ENCODE data around the gene SHMT1. TPM values are rescaled to one million over a fixed set of nuclear protein-coding genes. Genes with fewer than 3 reads are reported as not detected.
"Not testable (repeated sequence)": the region's sequence is repeated elsewhere in the genome, so short reads cannot be mapped to it uniquely, and the experiment has no call there.

Gene SHMT1
- 17.9 and 18.4 TPM in 2 replicates for total RNA-seq

DNA sequence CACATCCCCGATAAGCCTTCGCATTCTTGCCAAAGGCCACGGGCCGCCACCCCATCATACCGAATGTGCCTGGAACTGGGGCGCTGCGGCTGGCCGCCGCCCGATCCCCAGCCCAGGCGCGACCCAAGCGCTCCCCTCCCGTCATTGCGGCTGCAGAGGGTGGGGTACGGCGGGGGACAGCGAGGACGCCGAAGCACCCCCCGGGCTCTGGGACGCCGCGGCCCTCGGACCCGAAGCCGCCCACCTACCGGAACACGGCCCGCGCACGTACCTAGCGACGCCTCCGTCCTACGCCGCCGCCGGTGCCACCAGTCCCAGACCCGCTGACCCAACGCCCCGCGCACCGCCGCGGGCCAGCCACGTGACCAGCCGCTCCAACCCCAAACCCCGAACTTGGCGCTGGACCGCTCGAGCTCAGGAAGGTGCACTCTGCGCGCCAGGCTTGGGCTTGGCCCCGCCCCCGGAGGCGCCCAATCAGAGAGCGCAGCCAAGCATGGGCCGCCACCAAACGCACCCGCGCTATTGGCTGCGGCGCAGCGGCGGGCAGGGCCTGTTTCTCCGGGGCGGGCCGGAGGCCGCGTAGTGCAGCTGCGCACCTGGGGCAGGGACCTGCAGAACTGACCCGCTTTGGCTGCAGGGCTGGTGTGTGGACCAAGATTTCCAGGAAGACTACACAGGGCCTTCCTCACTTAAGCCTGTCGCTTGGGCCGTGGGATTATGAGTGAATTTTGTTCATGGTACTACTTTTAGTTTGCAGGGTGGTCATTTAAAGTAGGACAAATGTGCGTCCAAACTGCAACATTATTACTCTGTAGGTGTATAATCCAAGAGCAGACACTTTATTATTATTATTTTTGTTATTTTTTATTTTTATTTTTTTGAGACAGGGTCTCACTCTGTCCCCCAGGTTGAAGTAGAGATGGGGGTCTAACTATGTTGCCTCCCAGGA is at the start of gene SHMT1:
SHMT1 (minus strand) TSS at position 450 of the 949 bp plus-strand sequence. CDS start 7,569 bp downstream, outside the sequence.
- intact Hi-C loops (cut with micrococcal nuclease) = loop anchor here (1.0 to 5.0 kb wide), 3 partner anchors 49 to 116 kb away; partner anchors contain the start of genes MIEF2, SMCR8 and TOP3A
- ChIA-PET POLR2A (interaction anchor here (0.5 to 1.3 kb wide), 6 partner anchors 15 to 1144 kb away, joined by 3 to 9 read pairs (median 4); partner anchors contain the start of genes ALKBH5, SMCR8 and TOP3A), CTCF (no interaction called here)
- Mint-ChIP-seq H3K4me1 (peaks cover 17% of the 10 kb centered on the region), H3K27ac (peak within 1 kb of the TSS; percentile 71), H3K4me3 (peak within 1 kb of the TSS; percentile 92), H3K36me3 (ENCODE audit: low read depth) (no peaks in the 10 kb centered on the region), H3K9me3 (no peaks in the 10 kb centered on the region), H3K27me3 (no peaks in the 10 kb centered on the region)
- peak; percentile 100 for ATAC-seq (ENCODE audit: low read depth)
- TF ChIP-seq, protein P1, sequence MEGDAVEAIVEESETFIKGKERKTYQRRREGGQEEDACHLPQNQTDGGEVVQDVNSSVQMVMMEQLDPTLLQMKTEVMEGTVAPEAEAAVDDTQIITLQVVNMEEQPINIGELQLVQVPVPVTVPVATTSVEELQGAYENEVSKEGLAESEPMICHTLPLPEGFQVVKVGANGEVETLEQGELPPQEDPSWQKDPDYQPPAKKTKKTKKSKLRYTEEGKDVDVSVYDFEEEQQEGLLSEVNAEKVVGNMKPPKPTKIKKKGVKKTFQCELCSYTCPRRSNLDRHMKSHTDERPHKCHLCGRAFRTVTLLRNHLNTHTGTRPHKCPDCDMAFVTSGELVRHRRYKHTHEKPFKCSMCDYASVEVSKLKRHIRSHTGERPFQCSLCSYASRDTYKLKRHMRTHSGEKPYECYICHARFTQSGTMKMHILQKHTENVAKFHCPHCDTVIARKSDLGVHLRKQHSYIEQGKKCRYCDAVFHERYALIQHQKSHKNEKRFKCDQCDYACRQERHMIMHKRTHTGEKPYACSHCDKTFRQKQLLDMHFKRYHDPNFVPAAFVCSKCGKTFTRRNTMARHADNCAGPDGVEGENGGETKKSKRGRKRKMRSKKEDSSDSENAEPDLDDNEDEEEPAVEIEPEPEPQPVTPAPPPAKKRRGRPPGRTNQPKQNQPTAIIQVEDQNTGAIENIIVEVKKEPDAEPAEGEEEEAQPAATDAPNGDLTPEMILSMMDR (IDR thresholded peaks at IDR 0.05) = no peak
- peak; percentile 86 for DNase-seq

DNA sequence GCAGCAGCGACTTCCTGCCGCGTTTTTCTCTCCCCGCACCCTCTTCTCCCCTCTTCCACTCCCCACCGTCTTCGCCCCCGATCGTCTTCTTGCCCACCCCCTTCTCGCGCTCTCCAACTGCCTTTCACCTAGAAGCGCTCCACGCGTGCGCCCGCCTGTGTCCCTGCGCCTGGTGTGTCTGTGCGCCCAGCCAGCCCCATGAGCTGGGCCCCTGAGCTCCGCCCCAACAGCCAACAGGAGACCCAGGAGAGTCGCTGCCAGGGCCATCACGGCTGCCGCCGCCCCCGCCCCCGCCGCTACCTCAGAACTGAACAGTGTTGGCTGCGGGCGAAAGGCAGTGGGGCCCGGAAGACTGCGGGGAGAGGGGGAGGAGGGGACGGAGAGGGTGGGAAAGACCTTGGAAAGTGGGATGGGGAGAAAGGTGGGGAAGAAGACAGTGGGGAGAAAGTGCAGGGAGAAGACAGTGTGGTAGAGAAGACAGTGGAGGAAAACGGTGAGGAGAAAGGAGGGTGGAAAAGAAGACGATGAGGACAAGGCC is 48.7 kb upstream of the SHMT1 start:
- intact Hi-C loops (cut with micrococcal nuclease); POLR2A ChIA-PET; H3K27ac Mint-ChIP-seq: not testable (repeated sequence)

DNA sequence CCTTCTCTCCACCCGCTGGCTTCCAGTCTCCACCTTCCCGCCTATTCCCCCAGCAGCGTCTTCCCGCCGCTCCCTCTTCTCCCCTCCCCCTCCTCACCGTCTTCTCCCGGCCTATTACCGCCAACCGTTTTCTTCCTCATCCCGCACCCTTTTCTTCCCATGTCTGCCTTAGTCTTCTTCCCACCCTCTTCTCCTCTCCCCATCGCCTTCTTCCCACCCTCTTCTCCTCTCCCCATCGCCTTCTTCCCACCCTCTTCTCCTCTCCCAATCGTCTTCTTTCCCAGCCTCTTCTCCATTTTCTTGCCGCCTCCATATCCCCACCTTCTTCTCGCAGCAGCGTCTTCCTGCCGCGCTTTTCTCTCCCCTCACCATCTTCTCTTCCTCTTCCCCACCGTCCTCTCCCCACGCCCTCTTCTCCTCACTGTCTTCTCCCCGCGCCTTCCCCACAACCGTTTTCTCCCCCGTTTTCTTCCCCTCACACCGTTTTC is 48.1 kb upstream of the SHMT1 start:
- ATAC-seq (ENCODE audit: low read depth) (peak; percentile 55), DNase-seq (peak; percentile 31)
- H3K27me3 Mint-ChIP-seq; H3K9me3 Mint-ChIP-seq; POLR2A ChIA-PET; intact Hi-C loops (cut with micrococcal nuclease); CTCF ChIA-PET; H3K36me3 Mint-ChIP-seq (ENCODE audit: low read depth): not testable (repeated sequence)
- Mint-ChIP-seq H3K4me3 (peak overlapping the region; percentile 93), H3K27ac (peak overlapping the region; percentile 89), H3K4me1 (peaks cover 16% of the 10 kb centered on the region)

More for the DNA sequence above, 48.7 kb upstream of the SHMT1 start:
- H3K36me3 Mint-ChIP-seq (ENCODE audit: low read depth); CTCF ChIA-PET; H3K9me3 Mint-ChIP-seq; H3K4me3 Mint-ChIP-seq; H3K27me3 Mint-ChIP-seq; DNase-seq: not testable (repeated sequence)
- H3K4me1 Mint-ChIP-seq = peaks cover 16% of the 10 kb centered on the region
- ATAC-seq (ENCODE audit: low read depth) = peak; percentile 95

DNA sequence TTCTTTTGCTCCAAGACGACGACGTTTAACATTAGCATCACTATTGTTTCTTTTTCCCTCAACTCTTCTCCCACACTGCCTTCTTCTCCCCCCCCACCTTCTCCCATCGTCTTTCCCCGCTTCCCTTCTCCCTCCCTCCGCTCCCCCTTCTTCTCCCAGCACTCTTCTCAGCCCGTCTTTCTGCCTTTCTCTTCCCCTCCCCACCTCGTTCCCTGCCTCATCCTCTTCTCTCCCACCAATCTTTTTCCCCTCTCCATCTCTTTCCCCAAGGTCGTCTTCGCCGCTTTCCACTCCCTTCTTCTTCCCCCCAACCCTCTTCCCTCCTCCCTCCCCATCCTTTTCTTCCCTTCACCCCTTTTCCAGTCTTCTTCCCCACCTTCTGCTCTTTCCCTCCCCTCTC is 47.4 kb upstream of the SHMT1 start:
- not testable (repeated sequence) for DNase-seq; H3K36me3 Mint-ChIP-seq (ENCODE audit: low read depth)

DNA sequence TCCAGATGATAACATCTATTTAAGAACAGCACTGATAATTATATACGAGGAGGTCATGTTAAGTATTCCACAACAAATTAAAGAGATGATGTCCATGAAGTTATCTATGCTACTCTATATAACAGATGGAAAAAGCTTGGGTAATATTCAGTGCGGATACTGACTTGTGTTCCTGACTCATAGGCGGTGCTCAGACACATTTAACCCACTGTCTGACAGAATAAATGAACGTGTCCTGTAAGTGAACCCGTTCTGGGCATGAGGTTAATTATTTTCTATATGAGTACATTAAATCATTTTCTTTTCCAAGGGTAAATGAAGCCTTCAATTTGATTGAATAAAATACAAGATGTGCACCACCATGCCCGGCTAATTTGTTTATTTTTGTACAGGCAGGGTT is 46.0 kb upstream of the SHMT1 start:
- DNase-seq; CTCF ChIA-PET; intact Hi-C loops (cut with micrococcal nuclease); ATAC-seq (ENCODE audit: low read depth); H3K27me3 Mint-ChIP-seq; H3K36me3 Mint-ChIP-seq (ENCODE audit: low read depth); POLR2A ChIA-PET; H3K9me3 Mint-ChIP-seq: not testable (repeated sequence)
- H3K27ac Mint-ChIP-seq = peak overlapping the region; percentile 36
- peaks cover 17% of the 10 kb centered on the region for H3K4me1 Mint-ChIP-seq
- H3K4me3 Mint-ChIP-seq = peak overlapping the region; percentile 2

More for the DNA sequence above, 47.4 kb upstream of the SHMT1 start:
- POLR2A ChIA-PET; intact Hi-C loops (cut with micrococcal nuclease); H3K27ac Mint-ChIP-seq; ATAC-seq (ENCODE audit: low read depth); H3K9me3 Mint-ChIP-seq; CTCF ChIA-PET; H3K27me3 Mint-ChIP-seq: not testable (repeated sequence)
- H3K4me3 Mint-ChIP-seq = peak overlapping the region; percentile 58
- H3K4me1 Mint-ChIP-seq = peaks cover 16% of the 10 kb centered on the region

DNA sequence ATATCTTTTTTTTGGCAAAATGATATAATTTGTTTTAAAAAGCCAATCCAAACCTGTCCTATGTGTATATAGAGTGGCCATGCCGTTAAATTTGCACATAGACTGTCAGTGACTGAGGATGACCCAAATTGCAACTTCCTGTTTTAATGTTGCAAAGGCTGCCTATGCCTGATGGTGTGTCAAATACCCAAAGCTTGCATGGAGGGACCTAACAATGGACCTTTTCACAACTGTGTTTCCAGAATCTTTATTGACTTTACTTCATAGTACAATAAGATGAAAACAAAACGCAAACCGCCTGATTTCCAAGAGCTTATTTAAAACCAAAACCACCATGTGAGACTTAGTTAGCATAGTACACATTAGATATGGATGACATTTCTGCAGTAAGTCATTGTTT is 45.6 kb upstream of the SHMT1 start:
- Mint-ChIP-seq H3K4me1 (peaks cover 18% of the 10 kb centered on the region), H3K27ac (peak overlapping the region; percentile 36), H3K4me3 (peak overlapping the region; percentile 19)
- H3K9me3 Mint-ChIP-seq; DNase-seq; CTCF ChIA-PET; intact Hi-C loops (cut with micrococcal nuclease); H3K36me3 Mint-ChIP-seq (ENCODE audit: low read depth); POLR2A ChIA-PET; H3K27me3 Mint-ChIP-seq; ATAC-seq (ENCODE audit: low read depth): not testable (repeated sequence)

DNA sequence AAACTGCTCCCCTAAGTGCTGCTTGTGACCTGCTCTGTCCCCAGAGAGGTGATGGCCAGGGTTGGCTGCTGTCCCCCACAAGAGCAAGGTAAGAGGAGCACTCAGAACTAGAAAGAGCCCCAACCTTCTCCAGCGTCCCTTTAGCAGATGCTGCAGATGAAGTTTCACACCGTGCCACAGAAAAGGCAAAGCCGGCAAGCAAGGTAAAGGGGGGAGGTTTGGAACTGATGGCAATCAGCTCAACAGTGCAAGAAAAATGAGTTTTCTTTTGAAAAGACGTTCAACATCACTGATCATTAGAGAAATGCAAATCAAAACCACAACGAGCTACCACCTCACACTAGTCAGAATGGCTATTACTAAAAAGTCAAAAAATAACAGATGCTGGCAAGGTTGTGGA is 40.3 kb upstream of the SHMT1 start:
- H3K9me3 Mint-ChIP-seq; H3K36me3 Mint-ChIP-seq (ENCODE audit: low read depth); H3K4me1 Mint-ChIP-seq; intact Hi-C loops (cut with micrococcal nuclease); H3K27me3 Mint-ChIP-seq; DNase-seq; H3K4me3 Mint-ChIP-seq; CTCF ChIA-PET; POLR2A ChIA-PET; H3K27ac Mint-ChIP-seq: not testable (repeated sequence)
- ATAC-seq (ENCODE audit: low read depth) = peak; percentile 88

DNA sequence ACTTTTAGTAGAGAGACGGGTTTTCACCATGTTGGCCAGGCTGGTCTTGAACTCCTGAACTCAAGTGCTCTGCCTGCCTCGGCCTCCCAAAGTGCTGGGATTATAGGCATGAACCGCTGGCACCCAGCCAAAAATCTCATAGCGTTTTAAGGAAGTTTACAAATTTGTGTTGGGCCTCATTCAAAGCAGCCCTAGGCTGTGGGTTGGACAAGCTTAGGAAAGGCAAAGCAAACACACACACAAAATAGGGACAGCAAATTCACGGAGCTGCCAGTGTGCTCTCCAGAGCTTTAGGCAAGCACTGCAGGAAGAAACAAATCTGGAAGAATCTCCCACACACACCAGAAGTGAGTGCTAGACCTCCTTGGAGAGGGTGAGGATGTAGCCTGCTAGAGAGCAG is 39.8 kb upstream of the SHMT1 start:
- H3K4me3 Mint-ChIP-seq; H3K4me1 Mint-ChIP-seq; H3K27ac Mint-ChIP-seq; CTCF ChIA-PET; H3K9me3 Mint-ChIP-seq; ATAC-seq (ENCODE audit: low read depth); POLR2A ChIA-PET; H3K36me3 Mint-ChIP-seq (ENCODE audit: low read depth); intact Hi-C loops (cut with micrococcal nuclease); H3K27me3 Mint-ChIP-seq; DNase-seq: not testable (repeated sequence)

DNA sequence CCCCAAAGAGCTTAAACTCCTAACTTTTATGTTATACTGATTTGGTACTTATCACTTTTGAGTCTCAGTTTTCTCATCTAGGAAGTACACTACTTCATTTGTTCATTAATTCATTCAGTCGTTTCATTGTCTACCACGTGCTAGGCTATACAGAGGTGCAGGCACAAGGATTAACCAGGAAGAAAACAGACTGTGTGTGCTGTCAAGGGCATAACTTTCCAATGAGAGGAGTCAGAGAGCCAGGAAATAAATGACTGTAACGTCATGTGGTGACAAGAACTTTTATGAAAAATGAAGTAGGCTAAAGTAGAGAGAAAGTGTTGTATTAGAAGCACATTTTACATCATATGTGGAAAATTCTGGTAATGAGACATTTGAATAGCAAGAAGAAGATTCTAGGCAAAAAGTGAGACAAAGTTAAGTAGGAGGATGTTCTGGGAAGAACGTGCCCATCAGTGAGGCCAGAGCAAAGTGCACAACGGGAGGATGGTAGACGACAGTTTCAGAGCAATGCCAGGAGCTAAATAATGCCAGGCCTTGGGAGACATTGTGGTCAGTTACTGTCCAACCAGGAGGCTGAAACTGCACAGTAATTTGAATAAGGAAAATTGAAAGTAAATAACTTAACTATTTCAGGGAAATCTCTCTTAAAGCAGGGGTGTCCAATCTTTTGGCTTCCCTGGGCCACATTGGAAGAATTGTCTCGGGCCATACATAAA is 38.7 kb upstream of the SHMT1 start:
- DNase-seq; CTCF ChIA-PET; H3K4me1 Mint-ChIP-seq; H3K27me3 Mint-ChIP-seq; H3K36me3 Mint-ChIP-seq (ENCODE audit: low read depth); ATAC-seq (ENCODE audit: low read depth); H3K4me3 Mint-ChIP-seq; POLR2A ChIA-PET; H3K27ac Mint-ChIP-seq; H3K9me3 Mint-ChIP-seq; intact Hi-C loops (cut with micrococcal nuclease): not testable (repeated sequence)

DNA sequence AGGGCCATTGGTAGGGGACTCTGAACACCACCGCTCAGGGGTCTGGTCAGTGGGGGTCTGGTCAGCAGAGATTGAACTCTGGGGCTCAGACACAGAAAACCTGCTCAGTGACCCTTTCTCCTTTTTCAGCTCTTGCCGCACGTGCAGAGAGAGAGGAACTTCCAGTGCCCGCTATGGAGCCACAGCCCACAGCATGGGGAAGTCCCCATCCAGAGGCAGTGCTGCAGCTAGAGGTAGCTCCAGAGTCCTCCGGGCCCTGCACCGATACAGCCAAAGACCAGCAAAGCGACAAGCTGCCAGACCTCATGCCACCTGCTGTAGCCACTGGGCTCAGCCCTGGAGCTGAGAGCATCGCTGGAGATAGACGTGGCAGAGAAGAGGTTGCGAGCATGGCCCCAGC is 25.4 kb upstream of the SHMT1 start:
- H3K4me1 Mint-ChIP-seq; CTCF ChIA-PET; H3K27me3 Mint-ChIP-seq; intact Hi-C loops (cut with micrococcal nuclease); H3K4me3 Mint-ChIP-seq; H3K27ac Mint-ChIP-seq; POLR2A ChIA-PET; H3K36me3 Mint-ChIP-seq (ENCODE audit: low read depth); H3K9me3 Mint-ChIP-seq; DNase-seq: not testable (repeated sequence)
- ATAC-seq (ENCODE audit: low read depth) = peak; percentile 85

DNA sequence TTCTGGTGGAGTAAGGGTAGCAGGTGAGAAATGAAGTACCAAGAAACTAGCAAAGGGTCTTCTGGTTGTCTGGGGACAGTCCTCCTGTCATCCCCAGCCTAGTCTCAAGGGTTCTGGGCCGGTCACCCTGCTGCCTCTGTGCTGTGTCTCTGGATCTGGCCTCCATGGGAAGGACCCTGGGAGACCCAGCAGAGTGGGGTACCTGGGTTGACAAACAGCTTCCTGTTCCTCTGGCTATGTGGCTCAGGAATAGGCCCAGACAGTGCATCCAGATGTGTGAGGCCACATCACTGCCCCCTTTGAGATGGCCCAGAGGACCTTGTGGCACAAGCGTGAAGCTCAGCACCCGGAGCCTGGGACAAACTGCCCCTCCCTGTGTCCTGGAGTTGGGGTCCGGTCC is 24.9 kb upstream of the SHMT1 start:
- DNase-seq; H3K4me3 Mint-ChIP-seq; H3K9me3 Mint-ChIP-seq; POLR2A ChIA-PET; H3K36me3 Mint-ChIP-seq (ENCODE audit: low read depth); intact Hi-C loops (cut with micrococcal nuclease); ATAC-seq (ENCODE audit: low read depth); H3K27ac Mint-ChIP-seq; H3K27me3 Mint-ChIP-seq; H3K4me1 Mint-ChIP-seq; CTCF ChIA-PET: not testable (repeated sequence)

Data from activated B cell treated with CpG ODN at 0.5 μM for 24 hours (primary cell).